Caco-2 (cell line): Measurements from ENCODE around the gene GOLPH3L. TPM values are rescaled to one million over a fixed set of nuclear protein-coding genes. Genes with fewer than 3 reads are reported as not detected.
A peak's percentile ranks its signal among the peaks of the same experiment; 100 is the strongest.

Experiments
- Bru-seq: library from RNA; stranded (reverse); fragments of 400-500 nt; gene quantifications from one replicate; lab custom pipeline; 2021; lab: Mats Ljungman, UMichigan
- BruChase-seq, 2 experiments: library from RNA; stranded (reverse); fragments of 400-500 nt; gene quantifications; one replicate each; lab custom pipeline; 2021; lab: Mats Ljungman, UMichigan
- BruUV-seq: library from RNA; stranded (reverse); fragments of 400-500 nt; replicated peaks from 2 replicates; lab custom pipeline; 2021; lab: Mats Ljungman, UMichigan
- CTCF ChIA-PET: fragments of 300-600 bp; sonication (Branson Sonifier 250); formaldehyde crosslinking; loops from one replicate; lab custom pipeline; 2022; ENCODE audit warnings: antibody characterized with exemption; lab: Charles Lee
- POLR2A ChIA-PET: fragments of 300-600 bp; sonication (Branson Sonifier 250); formaldehyde crosslinking; loops from one replicate; lab custom pipeline; 2022; ENCODE audit warnings: antibody characterized with exemption; lab: Charles Lee
- DNase-seq, 2 experiments: peaks; one replicate each; pipeline versions ENCODE4 v3.0.0 to v3.0.0-alpha.2; 2020 to 2022
- H3K27me3 ChIP-seq: replicated peaks from 2 replicates; pipeline ENCODE4 v1.6.0; 2011; ENCODE audit warnings: low read length; ENCODE audit not compliant: control insufficient read depth, insufficient read depth
- H3K36me3 ChIP-seq: 2 replicates; pipeline ENCODE4 v1.5.1; 2011; ENCODE audit warnings: low read length; ENCODE audit not compliant: control insufficient read depth, insufficient read depth
- H3K4me1 ChIP-seq: fragments of 250-450 bp; sonication (Bioruptor Pico); 2 replicates; pipeline ENCODE4 v1.5.1; 2020; ENCODE audit warnings: mild to moderate bottlenecking
- H3K4me3 ChIP-seq: 2 replicates; pipeline ENCODE4 v1.5.1; 2011; ENCODE audit warnings: low read depth, mild to moderate bottlenecking, control low read depth, low read length
- H3K9me3 ChIP-seq: fragments of 250-450 bp; sonication (Bioruptor Pico); 2 replicates; pipeline ENCODE4 v1.5.1; 2020; ENCODE audit warnings: mild to moderate bottlenecking, moderate library complexity
- H3K27ac Mint-ChIP-seq: one replicate; pipeline ENCODE4 v1.8.0; 2022; ENCODE audit warnings: mixed read lengths; ENCODE audit not compliant: unreplicated experiment
- H3K27me3 Mint-ChIP-seq: one replicate; pipeline ENCODE4 v1.8.0; 2022; ENCODE audit warnings: mixed read lengths; ENCODE audit not compliant: insufficient read depth, unreplicated experiment
- H3K36me3 Mint-ChIP-seq: one replicate; pipeline ENCODE4 v1.8.0; 2022; ENCODE audit warnings: mild to moderate bottlenecking, mixed read lengths; ENCODE audit not compliant: insufficient read depth, unreplicated experiment
- H3K4me1 Mint-ChIP-seq: one replicate; pipeline ENCODE4 v1.8.0; 2022; ENCODE audit warnings: low read depth, mixed read lengths; ENCODE audit not compliant: unreplicated experiment
- H3K4me3 Mint-ChIP-seq: one replicate; pipeline ENCODE4 v1.8.0; 2022; ENCODE audit warnings: mild to moderate bottlenecking, moderate library complexity, mixed read lengths; ENCODE audit not compliant: unreplicated experiment
- H3K9me3 Mint-ChIP-seq: one replicate; pipeline ENCODE4 v1.8.0; 2022; ENCODE audit warnings: mixed read lengths; ENCODE audit not compliant: unreplicated experiment
- CTCF ChIP-seq, 2 experiments: fragments of 200-600 bp in 1 of 2; IDR thresholded peaks; 1 replicate in 1 of 2; 2 replicates in 1 of 2; pipeline versions ENCODE4 v1.5.1 to v1.8.0; 2011 to 2022; ENCODE audit warnings: antibody characterized with exemption in 1 of 2, control low read depth in 1 of 2, inconsistent platforms in 1 of 2, low read depth in 1 of 2, low read length in 1 of 2, mild to moderate bottlenecking in 1 of 2, moderate library complexity in 1 of 2; ENCODE audit not compliant: insufficient read depth in 1 of 2, severe bottlenecking in 1 of 2, unreplicated experiment in 1 of 2
- intact Hi-C: fragments of 100-400 bp; cut with micrococcal nuclease; formaldehyde crosslinking; loops from one replicate; pipeline ENCODE4 v1.10.0; 2022; ENCODE audit not compliant: unreplicated experiment
- long read RNA-seq: library from polyadenylated mRNA; stranded (forward); transcript quantifications from one replicate; pipeline ENCODE4 v2.0.0, GENCODE V29; 2022
- total RNA-seq: library from RNA; stranded (reverse); gene quantifications from 2 replicates; pipeline ENCODE4 v1.2.3, GENCODE V29; 2022

Gene GOLPH3L
- total RNA-seq, result 13.3 and 14.7 TPM in 2 replicates
- percentile 61 among the genes with signal in this experiment for Bru-seq, nascent RNA
- percentile 62 among the genes with signal in this experiment for BruChase-seq, experiment 1, labeled RNA remaining after a 2-hour chase
- percentile 57 among the genes with signal in this experiment for BruChase-seq, experiment 2, labeled RNA remaining after a 6-hour chase
- long read RNA-seq, transcript GOLPH3L-201 (5 exons, 2,999 nt), result major isoform, 17 of 20 reads
- long read RNA-seq, partial matches to known transcripts, result 1 of 20 reads
- long read RNA-seq, other reads (novel, unspliced or antisense), result 1 of 20 reads

- Histone ChIP-seq H3K4me1 (no peaks in the 10 kb centered on the region; the same call in 1 of the 2 replicates), H3K36me3 (no peaks in the 10 kb centered on the region), H3K9me3 (no peaks in the 10 kb centered on the region), H3K4me3 (peak within 1 kb of the TSS; percentile 65), H3K27me3 (no peaks in the 10 kb centered on the region)
- TF ChIP-seq CTCF (IDR thresholded peaks at IDR 0.05; ENCODE audit: insufficient read depth in 1 of 2, low read depth in 1 of 2, low read length in 1 of 2, severe bottlenecking in 1 of 2, unreplicated experiment in 1 of 2), result no peak
- BruUV-seq, result no TSS peak
- POLR2A ChIA-PET, result interaction anchor here (0.6 to 1.8 kb wide), 17 partner anchors 10 to 769 kb away, joined by 3 to 19 read pairs (median 3); partner anchors contain the start of genes ENSA, FALEC, MCL1 and RPRD2
- Mint-ChIP-seq H3K27ac (peak within 1 kb of the TSS; percentile 97), H3K27me3 (no peaks in the 10 kb centered on the region), H3K4me3 (peak within 1 kb of the TSS; percentile 98), H3K9me3 (no peaks in the 10 kb centered on the region), H3K4me1 (peaks cover 7% of the 10 kb centered on the region), H3K36me3 (peaks cover 28% of the 10 kb centered on the region)
- intact Hi-C loops, result loop anchor here (5.0 kb wide), 2 partner anchors 115 to 135 kb away; no protein-coding TSS in a partner anchor
- CTCF ChIA-PET, result interaction anchor here (0.7 to 1.6 kb wide), 10 partner anchors 33 to 299 kb away, joined by 3 to 14 read pairs (median 5); partner anchors contain the start of genes ENSA and MCL1
- peak; percentile 96 to 98 for DNase-seq
Observed at GRCh38 chr1:150696995-150697927, at the start of gene GOLPH3L. TSS of gene GOLPH3L (minus strand) at chr1:150697154. CDS start at chr1:150694838, 2,316 bp downstream.

GRCh38 chr1:150730130-150730721, 33.3 kb upstream of the GOLPH3L start:
- Histone ChIP-seq H3K4me3 (no peak overlapping the region), H3K27me3 (no peaks in the 10 kb centered on the region), H3K4me1 (no peaks in the 10 kb centered on the region), H3K36me3 (no peaks in the 10 kb centered on the region), H3K9me3 (no peaks in the 10 kb centered on the region)
- Mint-ChIP-seq H3K4me3 (no peak overlapping the region), H3K27me3 (no peaks in the 10 kb centered on the region), H3K36me3 (no peaks in the 10 kb centered on the region), H3K4me1 (no peaks in the 10 kb centered on the region), H3K27ac (no peak overlapping the region), H3K9me3 (no peaks in the 10 kb centered on the region)
- no peak for TF ChIP-seq CTCF (IDR thresholded peaks at IDR 0.05; ENCODE audit: insufficient read depth in 1 of 2, low read depth in 1 of 2, low read length in 1 of 2, severe bottlenecking in 1 of 2, unreplicated experiment in 1 of 2)
- POLR2A ChIA-PET, result no interaction called here
- intact Hi-C loops, result no loop called here
- no TSS peak for BruUV-seq
- CTCF ChIA-PET, result interaction anchor here (0.6 kb wide), 1 partner anchor 33 kb away, joined by 3 read pairs; the partner anchor contains the start of gene GOLPH3L
- no peak for DNase-seq
